Astrocyte of the cerebellum (primary cell): ENCODE data around the gene OTX1.

Experiments
- DNase-seq: peaks from one replicate; pipeline ENCODE4 v3.0.0-alpha.2; 2011; ENCODE audit warnings: low read depth
- H3K4me3 ChIP-seq: 2 replicates; pipeline ENCODE4 v1.5.1; 2011; ENCODE audit warnings: mild to moderate bottlenecking, low read depth, low read length, moderate library complexity
- CTCF ChIP-seq: IDR thresholded peaks from 2 replicates; pipeline ENCODE4 v1.5.1; 2012; ENCODE audit warnings: low read length, low read depth, moderate library complexity, mild to moderate bottlenecking; ENCODE audit errors: missing control alignments
- in situ Hi-C: cut with HindIII; loops from 2 replicates; pipeline ENCODE4 v1.10.0; 2017; ENCODE audit warnings: low sequenced_read_pairs

OTX1 gene

GRCh38 chr2:63050334-63051041 is at the start of gene OTX1:
Gene OTX1 (plus strand): TSS chr2:63050830. CDS start chr2:63052991, 2,161 bp downstream.
- DNase-seq: no peak
- in situ Hi-C loops: no loop called here

GRCh38 chr2:63001576-63001975 is 49.1 kb upstream of the OTX1 start:
- no peak overlapping the region for H3K4me3 ChIP-seq
- TF ChIP-seq CTCF: no peak
- no peak for DNase-seq
- in situ Hi-C loops: no loop called here

More at GRCh38 chr2:63050334-63051041, at the start of gene OTX1:
- peak within 1 kb of the TSS; percentile 37 for H3K4me3 ChIP-seq
- TF ChIP-seq CTCF: no peak

GRCh38 chr2:63003351-63003750 is 47.3 kb upstream of the OTX1 start:
- H3K4me3 ChIP-seq: no peak overlapping the region
- DNase-seq: no peak
- in situ Hi-C loops: no loop called here
- TF ChIP-seq CTCF: no peak

GRCh38 chr2:63007813-63008458 is 42.7 kb upstream of the OTX1 start:
- DNase-seq: no peak
- in situ Hi-C loops: no loop called here
- no peak for TF ChIP-seq CTCF
- H3K4me3 ChIP-seq: no peak overlapping the region

GRCh38 chr2:63008838-63009237 is 41.8 kb upstream of the OTX1 start:
- no peak overlapping the region for H3K4me3 ChIP-seq
- DNase-seq: no peak
- in situ Hi-C loops: no loop called here
- TF ChIP-seq CTCF: no peak

GRCh38 chr2:63009490-63009889 is 41.1 kb upstream of the OTX1 start:
- TF ChIP-seq CTCF: no peak
- no peak for DNase-seq
- H3K4me3 ChIP-seq: no peak overlapping the region
- in situ Hi-C loops: no loop called here
